ENCODE data around the gene FKBP14. TPM values are rescaled to one million over a fixed set of nuclear protein-coding genes. Genes with fewer than 3 reads are reported as not detected.
"Not testable (repeated sequence)": the region's sequence is repeated elsewhere in the genome, so short reads cannot be mapped to it uniquely, and the experiment has no call there.

Gene FKBP14, protein sequence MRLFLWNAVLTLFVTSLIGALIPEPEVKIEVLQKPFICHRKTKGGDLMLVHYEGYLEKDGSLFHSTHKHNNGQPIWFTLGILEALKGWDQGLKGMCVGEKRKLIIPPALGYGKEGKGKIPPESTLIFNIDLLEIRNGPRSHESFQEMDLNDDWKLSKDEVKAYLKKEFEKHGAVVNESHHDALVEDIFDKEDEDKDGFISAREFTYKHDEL
- 13.8 TPM for total RNA-seq
- long read RNA-seq, full-length matches to known transcripts: 15 of 21 reads
- long read RNA-seq, partial matches to known transcripts: 0 of 21 reads
- long read RNA-seq, other reads (novel, unspliced or antisense): 6 of 21 reads

DNA sequence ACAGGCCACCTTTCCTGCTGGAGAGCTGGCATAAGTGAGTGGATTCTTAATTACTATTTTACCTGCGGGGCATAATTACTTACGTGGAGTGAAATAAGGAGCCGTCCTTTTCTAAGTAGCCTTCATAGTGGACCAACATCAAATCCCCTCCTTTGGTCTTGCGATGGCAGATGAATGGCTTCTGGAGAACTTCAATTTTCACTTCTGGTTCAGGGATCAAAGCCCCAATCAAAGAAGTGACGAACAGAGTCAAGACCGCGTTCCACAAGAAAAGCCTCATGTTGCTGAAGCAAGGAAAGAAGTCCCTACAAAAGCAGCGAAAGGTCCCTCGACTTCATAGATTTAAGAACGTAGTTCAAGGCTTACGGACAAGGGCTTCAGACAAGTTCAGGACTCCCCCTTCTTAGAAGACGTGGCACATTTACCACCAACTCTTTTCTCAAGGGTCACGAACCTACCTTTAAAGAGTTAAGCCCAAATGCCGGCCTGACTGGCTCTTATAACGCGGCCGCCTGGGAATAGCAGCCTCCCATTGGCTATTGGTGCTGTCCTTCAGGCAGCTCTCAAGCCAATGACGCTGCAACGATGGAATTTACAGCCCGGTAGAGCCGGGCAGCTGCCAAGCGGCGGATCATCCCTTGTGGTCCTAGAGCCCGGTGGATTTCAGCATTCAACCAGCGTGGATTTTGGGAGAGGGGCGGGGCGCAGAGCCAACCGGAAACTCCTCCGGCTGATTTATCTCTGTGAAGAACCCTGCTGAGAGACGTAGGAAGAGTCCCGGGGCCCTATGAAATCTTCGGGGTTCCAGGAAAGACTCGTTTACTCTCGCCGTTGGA lies at the start of gene FKBP14:
Gene FKBP14, minus strand, starts transcription at position 474 of the 836 bp plus-strand sequence. Its CDS starts 194 bp downstream, at position 280.
- intact Hi-C loops (cut with DNase I): loop anchor here (5.0 kb wide), 2 partner anchors 111 to 164 kb away; no protein-coding TSS in a partner anchor

GRCh38 chr7:30074422-30075030 lies 48.0 kb upstream of the FKBP14 start:
- no peak for DNase-seq (ENCODE audit: low spot score)
- intact Hi-C loops (cut with DNase I): loop anchor here (10.0 kb wide), 1 partner anchor 320 kb away; no protein-coding TSS in a partner anchor

More for the DNA sequence above, at the start of gene FKBP14:
- DNase-seq (ENCODE audit: low spot score): peak; percentile 97

DNA sequence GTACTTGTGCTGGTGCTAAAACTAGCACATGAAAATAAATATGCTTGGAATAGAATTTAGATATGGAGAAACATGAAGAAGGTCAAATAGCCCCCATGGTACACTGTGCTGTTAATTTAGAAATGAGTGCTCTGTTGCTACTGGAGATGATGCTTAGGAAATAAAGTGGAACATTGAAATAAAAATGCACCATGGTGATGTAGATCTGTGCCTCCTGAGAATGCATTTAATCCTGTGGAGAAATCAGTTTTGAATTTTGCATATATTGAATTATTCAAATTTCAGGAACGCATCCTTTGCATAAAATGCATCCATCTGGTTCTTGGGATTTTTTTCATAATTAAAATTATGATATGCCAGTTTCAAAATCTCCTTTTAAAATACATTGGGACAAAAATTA lies 46.2 kb upstream of the FKBP14 start:
- DNase-seq (ENCODE audit: low spot score): no peak
- intact Hi-C loops (cut with DNase I): loop anchor here (10.0 kb wide), 1 partner anchor 318 kb away; no protein-coding TSS in a partner anchor

DNA sequence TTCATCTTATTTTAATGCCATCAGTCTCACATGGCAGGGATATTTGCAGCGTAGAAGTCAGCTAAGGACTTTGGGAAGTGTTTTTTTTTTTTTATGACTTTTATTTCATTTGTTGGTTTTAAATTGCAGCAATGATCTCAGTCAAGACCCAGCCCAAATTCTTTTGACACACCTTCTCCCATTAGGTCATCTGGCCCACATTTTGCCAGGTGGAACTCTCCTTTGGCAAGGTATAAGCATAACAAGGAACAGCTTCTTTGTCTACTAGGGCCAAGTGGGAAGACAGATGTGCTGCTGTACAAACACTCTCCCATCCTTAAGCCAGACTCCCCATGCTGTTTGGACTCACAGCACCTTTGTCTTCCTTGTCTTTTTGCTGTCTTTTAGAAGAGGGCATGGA lies 43.5 kb upstream of the FKBP14 start:
- no peak for DNase-seq (ENCODE audit: low spot score)
- intact Hi-C loops (cut with DNase I): loop anchor here (10.0 kb wide), 1 partner anchor 315 kb away; no protein-coding TSS in a partner anchor

GRCh38 chr7:30069096-30069867 lies 42.8 kb upstream of the FKBP14 start:
- intact Hi-C loops (cut with DNase I): loop anchor here (10.0 kb wide), 1 partner anchor 114 kb away; no protein-coding TSS in a partner anchor

DNA sequence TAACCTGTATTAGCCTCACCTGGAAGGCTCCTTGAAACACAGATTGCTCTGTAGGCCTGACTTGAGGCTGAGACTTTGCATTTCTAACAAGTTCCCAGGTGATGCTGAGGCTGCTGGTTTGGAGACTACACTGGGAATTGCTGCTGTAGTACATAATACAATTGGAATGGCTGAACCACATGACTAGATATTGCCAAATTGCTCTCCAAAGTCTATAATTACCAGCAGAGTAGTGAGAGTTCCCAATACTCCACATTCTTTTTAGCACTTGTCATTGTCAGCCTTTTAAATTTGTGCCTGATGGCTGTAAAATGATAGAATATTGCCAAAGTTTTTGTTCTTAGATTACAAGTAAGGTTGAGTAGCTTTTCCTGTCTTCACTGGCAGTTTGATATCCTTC lies 41.6 kb upstream of the FKBP14 start:
- no peak for DNase-seq (ENCODE audit: low spot score)
- intact Hi-C loops (cut with DNase I): loop anchor here (10.0 kb wide), 1 partner anchor 113 kb away; no protein-coding TSS in a partner anchor

More at GRCh38 chr7:30069096-30069867, 42.8 kb upstream of the FKBP14 start:
- no peak for DNase-seq (ENCODE audit: low spot score)

DNA sequence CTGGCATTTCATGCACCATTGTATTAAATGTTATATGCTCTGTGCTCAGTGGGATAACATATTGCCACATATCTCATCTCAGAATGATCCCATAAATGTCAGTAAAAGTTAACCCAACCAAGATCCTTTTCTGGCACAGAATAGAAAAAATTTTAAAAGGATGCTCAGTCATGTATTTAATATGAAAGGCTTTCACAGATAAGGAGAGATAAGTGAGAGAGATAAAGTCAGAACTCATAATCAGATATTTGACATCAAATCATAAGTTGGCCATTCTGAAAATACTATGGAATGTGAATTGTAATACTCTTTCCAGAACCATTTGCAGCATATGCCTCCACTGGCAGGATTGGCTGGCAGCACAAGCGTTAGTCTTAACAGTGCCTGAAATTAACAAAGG lies 40.2 kb upstream of the FKBP14 start:
- intact Hi-C loops (cut with DNase I): loop anchor here (10.0 kb wide), 1 partner anchor 112 kb away; no protein-coding TSS in a partner anchor
- no peak for DNase-seq (ENCODE audit: low spot score)

- intact Hi-C loops (cut with DNase I): loop anchor here (10.0 kb wide), 1 partner anchor 111 kb away; no protein-coding TSS in a partner anchor
These were observed 39.2 kb upstream of the FKBP14 start for GRCh38 chr7:30065746-30066145.

GRCh38 chr7:30062587-30062986 lies 36.1 kb upstream of the FKBP14 start:
- no peak for DNase-seq (ENCODE audit: low spot score)
- intact Hi-C loops (cut with DNase I): loop anchor here (10.0 kb wide), 1 partner anchor 108 kb away; no protein-coding TSS in a partner anchor

More at GRCh38 chr7:30065746-30066145, 39.2 kb upstream of the FKBP14 start:
- no peak for DNase-seq (ENCODE audit: low spot score)

GRCh38 chr7:30061786-30062185 lies 35.3 kb upstream of the FKBP14 start:
- intact Hi-C loops (cut with DNase I): loop anchor here (10.0 kb wide), 1 partner anchor 107 kb away; no protein-coding TSS in a partner anchor
- not testable (repeated sequence) for DNase-seq (ENCODE audit: low spot score)

- intact Hi-C loops (cut with DNase I): no loop called here
- no peak for DNase-seq (ENCODE audit: low spot score)
These were observed 31.2 kb upstream of the FKBP14 start for GRCh38 chr7:30057741-30058140.

DNA sequence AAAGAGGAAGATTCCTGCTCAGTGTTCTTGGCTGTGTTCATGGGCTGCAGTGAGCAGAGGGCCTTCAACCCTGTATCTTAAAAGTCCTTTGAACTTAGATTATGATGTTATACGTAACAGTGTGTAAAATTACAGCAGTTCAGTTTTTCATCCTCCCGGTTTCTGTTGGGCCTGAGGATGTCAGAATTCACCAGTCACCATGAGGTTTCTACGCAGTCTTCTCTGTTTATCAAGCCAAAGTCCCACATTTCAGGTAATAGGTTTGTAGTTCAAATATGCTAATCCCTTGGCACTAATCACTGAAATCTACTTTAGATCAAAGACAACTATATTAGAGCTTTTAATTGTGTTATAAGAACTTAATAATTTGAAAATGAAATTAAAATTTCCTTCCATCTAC lies 26.6 kb upstream of the FKBP14 start:
- intact Hi-C loops (cut with DNase I): no loop called here
- no peak for DNase-seq (ENCODE audit: low spot score)

- DNase-seq (ENCODE audit: low spot score): no peak
- intact Hi-C loops (cut with DNase I): no loop called here
These were observed 22.7 kb upstream of the FKBP14 start for GRCh38 chr7:30049173-30049572.

GRCh38 chr7:30048582-30048981 lies 22.1 kb upstream of the FKBP14 start:
- intact Hi-C loops (cut with DNase I): no loop called here

DNA sequence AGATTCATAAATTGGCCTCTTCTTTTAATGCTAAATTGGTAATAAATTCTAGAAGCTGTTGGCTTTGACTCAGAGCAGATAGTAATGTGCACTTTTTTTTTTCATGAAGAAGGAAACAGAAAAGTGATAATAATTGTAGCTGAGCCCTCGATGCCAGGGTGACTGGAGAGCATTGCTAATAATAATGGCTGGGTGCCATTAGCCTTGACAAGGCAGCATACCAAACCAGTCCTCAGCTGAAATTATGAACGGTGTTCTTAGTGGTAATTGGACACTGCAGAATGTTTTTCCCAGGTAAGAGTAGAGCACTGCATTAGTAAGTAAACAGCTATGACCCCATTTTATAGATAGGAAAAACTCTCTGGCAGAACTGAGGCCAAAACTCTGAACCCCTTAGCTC lies 20.6 kb upstream of the FKBP14 start:
- DNase-seq (ENCODE audit: low spot score): no peak
- intact Hi-C loops (cut with DNase I): no loop called here

More at GRCh38 chr7:30048582-30048981, 22.1 kb upstream of the FKBP14 start:
- DNase-seq (ENCODE audit: low spot score): no peak

GRCh38 chr7:30046127-30046770 lies 19.7 kb upstream of the FKBP14 start:
- intact Hi-C loops (cut with DNase I): no loop called here
- no peak for DNase-seq (ENCODE audit: low spot score)

DNA sequence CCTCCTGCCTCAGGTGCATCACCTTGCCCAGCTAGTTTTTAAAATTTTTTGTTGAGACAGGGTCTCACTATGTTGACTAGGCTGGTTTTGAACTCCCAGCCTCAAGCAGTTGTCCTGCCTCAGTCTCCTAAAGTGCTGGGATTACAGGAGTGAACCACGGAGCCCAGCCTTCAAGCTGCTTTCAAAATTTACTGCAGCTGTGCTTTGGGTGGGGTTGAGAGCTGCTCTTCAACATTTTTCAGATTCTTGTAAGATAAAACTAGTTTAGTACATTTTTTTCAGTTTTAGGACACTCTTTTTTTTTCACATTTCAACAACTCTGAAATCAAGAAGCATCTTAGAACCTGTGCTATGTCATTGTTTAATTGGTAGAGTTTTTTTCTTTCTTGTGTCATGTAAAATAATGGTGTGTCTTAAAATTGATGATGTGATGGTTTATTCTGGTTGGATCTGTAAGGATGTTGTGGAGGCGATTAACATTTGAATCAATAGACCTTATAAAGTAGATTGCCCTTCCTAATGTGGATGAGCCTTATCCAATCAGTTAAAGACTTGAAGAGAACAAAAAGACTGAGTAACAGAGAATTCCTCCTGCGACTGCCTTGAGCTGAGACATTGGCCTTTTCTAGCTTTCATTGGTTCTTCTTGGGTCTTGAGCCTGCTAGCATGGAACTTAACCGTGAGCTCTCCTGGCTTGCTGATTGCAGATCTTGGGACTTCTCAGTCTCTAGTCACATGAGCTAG lies 15.2 kb upstream of the FKBP14 start:
- no peak for DNase-seq (ENCODE audit: low spot score)

DNA sequence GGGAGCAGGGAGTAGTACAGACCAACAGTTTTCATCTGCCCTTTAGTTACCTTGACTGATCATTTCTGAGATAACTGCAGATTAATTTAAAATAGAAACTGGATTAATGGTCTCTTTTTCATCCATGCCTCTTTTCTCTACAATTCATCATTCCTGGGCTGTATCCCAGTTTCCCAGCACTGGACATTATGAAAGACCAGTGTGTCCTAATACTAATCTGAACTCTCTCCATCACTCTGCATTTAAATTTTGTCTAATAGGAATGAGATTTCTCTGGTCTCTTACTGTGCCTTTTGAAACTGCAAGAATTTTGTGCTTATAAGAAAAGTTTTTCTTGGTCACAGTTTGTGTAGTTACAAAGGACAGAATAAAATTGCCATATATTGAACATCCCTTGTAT lies 14.4 kb upstream of the FKBP14 start:
- intact Hi-C loops (cut with DNase I): no loop called here

More for the DNA sequence above, 15.2 kb upstream of the FKBP14 start:
- intact Hi-C loops (cut with DNase I): no loop called here

More for the DNA sequence above, 14.4 kb upstream of the FKBP14 start:
- DNase-seq (ENCODE audit: low spot score): no peak
